ENCODE measurements around the gene HECTD3. TPM values are rescaled to one million over a fixed set of nuclear protein-coding genes. Genes with fewer than 3 reads are reported as not detected.

The HECTD3 gene
- polyA plus RNA-seq, 3 donors = 13.9 to 53.9 (median 16.7) TPM

DNA sequence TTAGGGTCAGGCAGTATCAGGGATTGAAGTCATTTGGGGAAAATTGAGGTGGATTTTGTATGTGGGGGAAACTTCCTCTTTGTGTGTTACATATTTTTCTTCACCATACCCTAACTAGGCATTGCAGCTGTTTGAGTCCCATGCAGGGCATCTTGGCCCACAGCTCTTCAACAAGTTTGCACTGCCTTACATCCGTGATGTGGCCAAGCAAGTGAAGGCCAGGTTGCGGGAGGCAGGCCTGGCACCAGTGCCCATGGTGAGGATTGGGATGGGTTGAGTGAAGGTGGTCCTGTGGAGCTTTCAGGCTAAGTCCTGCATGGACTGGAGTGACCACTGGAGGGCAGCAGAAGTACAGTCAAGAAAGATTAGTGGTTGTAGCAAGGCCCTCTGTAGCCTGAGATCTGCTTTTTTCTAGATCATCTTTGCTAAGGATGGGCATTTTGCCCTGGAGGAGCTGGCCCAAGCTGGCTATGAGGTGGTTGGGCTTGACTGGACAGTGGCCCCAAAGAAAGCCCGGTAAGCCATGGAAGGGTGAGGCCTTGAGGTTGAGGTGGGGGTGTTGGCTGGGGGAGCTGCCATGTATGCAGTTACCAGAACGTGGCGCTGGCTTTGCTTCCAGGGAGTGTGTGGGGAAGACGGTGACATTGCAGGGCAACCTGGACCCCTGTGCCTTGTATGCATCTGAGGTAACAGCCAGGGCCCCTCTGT, 3.4 kb upstream of the HECTD3 start:
- H3K4me2 ChIP-seq (replicated peaks; ENCODE audit: extremely low read depth, low read length, poor library complexity, severe bottlenecking) = no peak overlapping the region
- WGBS (ENCODE audit: insufficient coverage) = 43% methylated on average over 6 of the region's 6 CpGs
- H3K79me2 ChIP-seq (ENCODE audit: insufficient read depth, low read length) = peaks cover 28% of the 10 kb centered on the region
- no peak overlapping the region for H3K27ac ChIP-seq (ENCODE audit: low read depth in 1 of 2, low read length in 2 of 2)
- H4K20me1 ChIP-seq (ENCODE audit: insufficient read depth, low read length) = peaks cover 21% of the 10 kb centered on the region
- H3K36me3 Mint-ChIP-seq = peaks cover 13 to 18% of the 10 kb centered on the region in 2 donors
- peaks cover 54% of the 10 kb centered on the region for H3K4me1 Mint-ChIP-seq
- H2AFZ ChIP-seq (ENCODE audit: insufficient read depth, low read depth, low read length, poor library complexity, severe bottlenecking) = no peak overlapping the region
- no peaks in the 10 kb centered on the region for H3K9me3 ChIP-seq (replicated peaks in 1 of 2; ENCODE audit: control insufficient read depth in 1 of 2, insufficient read depth in 1 of 2, low read length in 2 of 2)
- intact Hi-C loops (cut with micrococcal nuclease) = loop anchor here (1.0 to 10.0 kb wide), 4 partner anchors 230 to 570 kb away; partner anchors contain the start of genes BEST4 (in 1 of the 2), NASP (in 1 of the 2) and TESK2 (in 1 of the 2)
- H3K4me3 Mint-ChIP-seq = no peak overlapping the region
- no peak overlapping the region for H3K9ac ChIP-seq (ENCODE audit: insufficient read depth, low read length, poor library complexity, severe bottlenecking)
- H3K27ac Mint-ChIP-seq = peak overlapping the region in 5 of 7 donors; percentile 21 to 81 (median 55)
- TF ChIP-seq, protein P1, sequence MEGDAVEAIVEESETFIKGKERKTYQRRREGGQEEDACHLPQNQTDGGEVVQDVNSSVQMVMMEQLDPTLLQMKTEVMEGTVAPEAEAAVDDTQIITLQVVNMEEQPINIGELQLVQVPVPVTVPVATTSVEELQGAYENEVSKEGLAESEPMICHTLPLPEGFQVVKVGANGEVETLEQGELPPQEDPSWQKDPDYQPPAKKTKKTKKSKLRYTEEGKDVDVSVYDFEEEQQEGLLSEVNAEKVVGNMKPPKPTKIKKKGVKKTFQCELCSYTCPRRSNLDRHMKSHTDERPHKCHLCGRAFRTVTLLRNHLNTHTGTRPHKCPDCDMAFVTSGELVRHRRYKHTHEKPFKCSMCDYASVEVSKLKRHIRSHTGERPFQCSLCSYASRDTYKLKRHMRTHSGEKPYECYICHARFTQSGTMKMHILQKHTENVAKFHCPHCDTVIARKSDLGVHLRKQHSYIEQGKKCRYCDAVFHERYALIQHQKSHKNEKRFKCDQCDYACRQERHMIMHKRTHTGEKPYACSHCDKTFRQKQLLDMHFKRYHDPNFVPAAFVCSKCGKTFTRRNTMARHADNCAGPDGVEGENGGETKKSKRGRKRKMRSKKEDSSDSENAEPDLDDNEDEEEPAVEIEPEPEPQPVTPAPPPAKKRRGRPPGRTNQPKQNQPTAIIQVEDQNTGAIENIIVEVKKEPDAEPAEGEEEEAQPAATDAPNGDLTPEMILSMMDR (IDR thresholded peaks at IDR 0.05) = peak; percentile 86
- no peaks in the 10 kb centered on the region for H3K27me3 Mint-ChIP-seq (ENCODE audit: low read depth in 3 of 3)
- DNase-seq = peak; percentile 63 to 74 (median 73)
- no peak overlapping the region for H3K4me3 ChIP-seq (replicated peaks in 1 of 3; ENCODE audit: low read depth in 2 of 3, low read length in 3 of 3)
- H3K36me3 ChIP-seq (replicated peaks in 1 of 2; ENCODE audit: control insufficient read depth in 1 of 2, insufficient read depth in 2 of 2, low read length in 2 of 2) = peaks cover 3 to 17% of the 10 kb centered on the region in 2 donors
- peaks cover 0 to 2% (median 0%) of the 10 kb centered on the region in 7 donors for H3K9me3 Mint-ChIP-seq
- peaks cover 32 to 49% of the 10 kb centered on the region in 2 donors for H3K4me1 ChIP-seq (ENCODE audit: control insufficient read depth in 1 of 2, insufficient read depth in 2 of 2, low read length in 2 of 2)
- no peaks in the 10 kb centered on the region for H3K27me3 ChIP-seq (ENCODE audit: control insufficient read depth in 2 of 2, insufficient read depth in 2 of 2, low read length in 2 of 2)

DNA sequence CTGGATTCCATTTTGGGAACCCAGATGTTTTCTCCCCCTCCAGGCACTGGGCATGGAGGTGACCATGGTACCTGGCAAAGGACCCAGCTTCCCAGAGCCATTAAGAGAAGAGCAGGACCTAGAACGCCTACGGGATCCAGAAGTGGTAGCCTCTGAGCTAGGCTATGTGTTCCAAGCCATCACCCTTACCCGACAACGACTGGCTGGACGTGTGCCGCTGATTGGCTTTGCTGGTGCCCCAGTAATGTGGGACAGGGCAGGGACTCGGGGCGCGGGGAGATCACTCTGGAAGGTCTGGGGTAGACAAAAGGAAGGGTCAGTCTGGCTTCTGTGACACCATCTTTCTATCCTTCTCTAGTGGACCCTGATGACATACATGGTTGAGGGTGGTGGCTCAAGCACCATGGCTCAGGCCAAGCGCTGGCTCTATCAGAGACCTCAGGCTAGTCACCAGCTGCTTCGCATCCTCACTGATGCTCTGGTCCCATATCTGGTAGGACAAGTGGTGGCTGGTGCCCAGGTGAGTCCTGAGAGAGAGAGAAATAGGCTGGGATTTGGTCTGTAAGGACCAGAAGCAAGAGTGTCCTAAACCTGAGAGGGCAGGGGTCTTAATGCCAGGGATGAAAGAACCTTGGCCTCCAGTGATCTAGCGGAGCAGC, 2.6 kb upstream of the HECTD3 start:
- Histone ChIP-seq H3K4me2 (replicated peaks; ENCODE audit: extremely low read depth, low read length, poor library complexity, severe bottlenecking) (peak overlapping the region; percentile 99), H3K79me2 (ENCODE audit: insufficient read depth, low read length) (peaks cover 35% of the 10 kb centered on the region), H3K36me3 (replicated peaks in 1 of 2; ENCODE audit: control insufficient read depth in 1 of 2, insufficient read depth in 2 of 2, low read length in 2 of 2) (peaks cover 10 to 25% of the 10 kb centered on the region in 2 donors), H3K27ac (ENCODE audit: low read depth in 1 of 2, low read length in 2 of 2) (no peak overlapping the region), H2AFZ (ENCODE audit: insufficient read depth, low read depth, low read length, poor library complexity, severe bottlenecking) (no peak overlapping the region), H3K9ac (ENCODE audit: insufficient read depth, low read length, poor library complexity, severe bottlenecking) (no peak overlapping the region), H3K9me3 (replicated peaks in 1 of 2; ENCODE audit: control insufficient read depth in 1 of 2, insufficient read depth in 1 of 2, low read length in 2 of 2) (no peaks in the 10 kb centered on the region), H4K20me1 (ENCODE audit: insufficient read depth, low read length) (peaks cover 28% of the 10 kb centered on the region), H3K4me3 (replicated peaks in 1 of 3; ENCODE audit: low read depth in 2 of 3, low read length in 3 of 3) (no peak overlapping the region), H3K27me3 (ENCODE audit: control insufficient read depth in 2 of 2, insufficient read depth in 2 of 2, low read length in 2 of 2) (no peaks in the 10 kb centered on the region), H3K4me1 (ENCODE audit: control insufficient read depth in 1 of 2, insufficient read depth in 2 of 2, low read length in 2 of 2) (peaks cover 33 to 51% of the 10 kb centered on the region in 2 donors)
- Mint-ChIP-seq H3K36me3 (peaks cover 20 to 26% of the 10 kb centered on the region in 2 donors), H3K9me3 (peaks cover 0 to 2% (median 0%) of the 10 kb centered on the region in 7 donors), H3K4me1 (peaks cover 60% of the 10 kb centered on the region), H3K27ac (peak overlapping the region in 4 of 7 donors; percentile 32 to 81 (median 58)), H3K27me3 (ENCODE audit: low read depth in 3 of 3) (no peaks in the 10 kb centered on the region), H3K4me3 (no peak overlapping the region)
- 79% methylated on average over 9 of the region's 12 CpGs for WGBS (ENCODE audit: insufficient coverage)
- TF ChIP-seq, protein P1 (IDR thresholded peaks at IDR 0.05) = no peak
- no peak for DNase-seq
- intact Hi-C loops (cut with micrococcal nuclease) = loop anchor here (2.0 to 10.0 kb wide), 5 partner anchors 27 to 571 kb away; partner anchors contain the start of genes BEST4 (in 1 of the 2), EIF2B3 (in 1 of the 2), NASP (in 1 of the 2) and TESK2 (in 1 of the 2)

Data from CD14-positive monocyte (primary cell).